ENCODE measurements around the gene TEX2. TPM values are rescaled to one million over a fixed set of nuclear protein-coding genes. Genes with fewer than 3 reads are reported as not detected.
A peak's percentile ranks its signal among the peaks of the same experiment; 100 is the strongest.

The TEX2 gene
- total and polyA plus RNA-seq, 2 of the 13 experiments (the other 11 are each of a cell fraction or from before 2014, with no cell fraction given): 21.4 to 37.7 TPM

- peak; percentile 92; the same call in 1 of the 2 replicates for TF ChIP-seq TP53 (CRISPR knock-in tag; conservative IDR thresholded peaks at IDR 0.05)
- peak; percentile 95 for TF ChIP-seq ZBTB38 (CRISPR knock-in tag; IDR thresholded peaks at IDR 0.05)
- TF ChIP-seq PPARG (CRISPR knock-in tag; conservative IDR thresholded peaks at IDR 0.05): peak; percentile 91
- no peak; the same call in 1 of the 2 replicates for TF ChIP-seq ZNF780A (CRISPR knock-in tag; IDR thresholded peaks at IDR 0.05)
- TF ChIP-seq HCFC1 (IDR thresholded peaks at IDR 0.05; ENCODE audit: low read depth, low read length): no peak
- TF ChIP-seq, protein P1, sequence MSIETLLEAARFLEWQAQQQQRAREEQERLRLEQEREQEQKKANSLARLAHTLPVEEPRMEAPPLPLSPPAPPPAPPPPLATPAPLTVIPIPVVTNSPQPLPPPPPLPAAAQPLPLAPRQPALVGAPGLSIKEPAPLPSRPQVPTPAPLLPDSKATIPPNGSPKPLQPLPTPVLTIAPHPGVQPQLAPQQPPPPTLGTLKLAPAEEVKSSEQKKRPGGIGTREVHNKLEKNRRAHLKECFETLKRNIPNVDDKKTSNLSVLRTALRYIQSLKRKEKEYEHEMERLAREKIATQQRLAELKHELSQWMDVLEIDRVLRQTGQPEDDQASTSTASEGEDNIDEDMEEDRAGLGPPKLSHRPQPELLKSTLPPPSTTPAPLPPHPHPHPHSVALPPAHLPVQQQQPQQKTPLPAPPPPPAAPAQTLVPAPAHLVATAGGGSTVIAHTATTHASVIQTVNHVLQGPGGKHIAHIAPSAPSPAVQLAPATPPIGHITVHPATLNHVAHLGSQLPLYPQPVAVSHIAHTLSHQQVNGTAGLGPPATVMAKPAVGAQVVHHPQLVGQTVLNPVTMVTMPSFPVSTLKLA (IDR thresholded peaks at IDR 0.05): no peak
- peak; percentile 98 for TF ChIP-seq REPIN1 (CRISPR knock-in tag; IDR thresholded peaks at IDR 0.05; ENCODE audit: borderline replicate concordance, low read depth)
- TF ChIP-seq KLF9 (CRISPR knock-in tag; IDR thresholded peaks at IDR 0.05; ENCODE audit: low read depth): peak; percentile 84
- TF ChIP-seq BCLAF1 (IDR thresholded peaks at IDR 0.05): no peak
- TF ChIP-seq ZNF570 (CRISPR knock-in tag; IDR thresholded peaks at IDR 0.05; ENCODE audit: borderline replicate concordance): no peak
- peak; percentile 77 for TF ChIP-seq ZSCAN22 (CRISPR knock-in tag; IDR thresholded peaks at IDR 0.05)
- peak; percentile 98 for TF ChIP-seq KDM2A (CRISPR knock-in tag; IDR thresholded peaks at IDR 0.05; ENCODE audit: borderline replicate concordance, low read depth)
- TF ChIP-seq DNMT3B (CRISPR knock-in tag; conservative IDR thresholded peaks at IDR 0.05): peak; percentile 91; the same call in 1 of the 2 replicates
- TF ChIP-seq CHD2 (IDR thresholded peaks at IDR 0.05; ENCODE audit: low read depth, low read length): no peak
- TF ChIP-seq KAT8 (CRISPR knock-in tag; IDR thresholded peaks at IDR 0.05): peak; percentile 95
- TF ChIP-seq RXRA (CRISPR knock-in tag; IDR thresholded peaks at IDR 0.05): peak; percentile 98
- TF ChIP-seq ARNT2 (CRISPR knock-in tag; IDR thresholded peaks at IDR 0.05; ENCODE audit: low read depth): peak; percentile 89
- TF ChIP-seq ZNF720 (CRISPR knock-in tag; IDR thresholded peaks at IDR 0.05): no peak
- peak; percentile 42; the same call in 1 of the 2 replicates for TF ChIP-seq ZNF563 (CRISPR knock-in tag; IDR thresholded peaks at IDR 0.05)
- TF ChIP-seq, protein P2, sequence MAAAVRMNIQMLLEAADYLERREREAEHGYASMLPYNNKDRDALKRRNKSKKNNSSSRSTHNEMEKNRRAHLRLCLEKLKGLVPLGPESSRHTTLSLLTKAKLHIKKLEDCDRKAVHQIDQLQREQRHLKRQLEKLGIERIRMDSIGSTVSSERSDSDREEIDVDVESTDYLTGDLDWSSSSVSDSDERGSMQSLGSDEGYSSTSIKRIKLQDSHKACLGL (CRISPR knock-in tag; IDR thresholded peaks at IDR 0.05): peak; percentile 26; the same call in 1 of the 2 replicates
- TF ChIP-seq ZFP36L1 (CRISPR knock-in tag; IDR thresholded peaks at IDR 0.05): peak; percentile 93; the same call in 1 of the 2 replicates
- peak; percentile 98 for TF ChIP-seq MEIS2 (CRISPR knock-in tag; IDR thresholded peaks at IDR 0.05)
- no peak for TF ChIP-seq PTBP1 (IDR thresholded peaks at IDR 0.05; ENCODE audit: low read depth, low read length, poor library complexity, severe bottlenecking)
- TF ChIP-seq, protein P3, sequence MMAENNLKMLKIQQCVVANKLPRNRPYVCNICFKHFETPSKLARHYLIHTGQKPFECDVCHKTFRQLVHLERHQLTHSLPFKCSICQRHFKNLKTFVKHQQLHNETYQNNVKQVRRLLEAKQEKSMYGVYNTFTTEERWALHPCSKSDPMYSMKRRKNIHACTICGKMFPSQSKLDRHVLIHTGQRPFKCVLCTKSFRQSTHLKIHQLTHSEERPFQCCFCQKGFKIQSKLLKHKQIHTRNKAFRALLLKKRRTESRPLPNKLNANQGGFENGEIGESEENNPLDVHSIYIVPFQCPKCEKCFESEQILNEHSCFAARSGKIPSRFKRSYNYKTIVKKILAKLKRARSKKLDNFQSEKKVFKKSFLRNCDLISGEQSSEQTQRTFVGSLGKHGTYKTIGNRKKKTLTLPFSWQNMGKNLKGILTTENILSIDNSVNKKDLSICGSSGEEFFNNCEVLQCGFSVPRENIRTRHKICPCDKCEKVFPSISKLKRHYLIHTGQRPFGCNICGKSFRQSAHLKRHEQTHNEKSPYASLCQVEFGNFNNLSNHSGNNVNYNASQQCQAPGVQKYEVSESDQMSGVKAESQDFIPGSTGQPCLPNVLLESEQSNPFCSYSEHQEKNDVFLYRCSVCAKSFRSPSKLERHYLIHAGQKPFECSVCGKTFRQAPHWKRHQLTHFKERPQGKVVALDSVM (CRISPR knock-in tag; IDR thresholded peaks at IDR 0.05): peak; percentile 85
These were observed 112.6 kb downstream of the TEX2 start (continued) for GRCh38 chr17:64150237-64151015.

All from HepG2 (cell line).